GM19455 (cell line): ENCODE results near the gene AP2B1.
"Not testable (repeated sequence)": the region's sequence is repeated elsewhere in the genome, so short reads cannot be mapped to it uniquely, and the experiment has no call there.

ENCODE experiments used
- ATAC-seq: cut with Tn5 transposase; IDR thresholded peaks from one replicate; pipeline ENCODE4 v1.9.1; 2021; ENCODE audit not compliant: unreplicated experiment

Gene AP2B1

GRCh38 chr17:35745246-35745645 lies 158.1 kb downstream of the AP2B1 start:
- no peak for ATAC-seq

- ATAC-seq: no peak
Observed at GRCh38 chr17:35745749-35746320, 158.7 kb downstream of the AP2B1 start.

GRCh38 chr17:35747540-35748017 lies 160.5 kb downstream of the AP2B1 start:
- ATAC-seq: no peak

DNA sequence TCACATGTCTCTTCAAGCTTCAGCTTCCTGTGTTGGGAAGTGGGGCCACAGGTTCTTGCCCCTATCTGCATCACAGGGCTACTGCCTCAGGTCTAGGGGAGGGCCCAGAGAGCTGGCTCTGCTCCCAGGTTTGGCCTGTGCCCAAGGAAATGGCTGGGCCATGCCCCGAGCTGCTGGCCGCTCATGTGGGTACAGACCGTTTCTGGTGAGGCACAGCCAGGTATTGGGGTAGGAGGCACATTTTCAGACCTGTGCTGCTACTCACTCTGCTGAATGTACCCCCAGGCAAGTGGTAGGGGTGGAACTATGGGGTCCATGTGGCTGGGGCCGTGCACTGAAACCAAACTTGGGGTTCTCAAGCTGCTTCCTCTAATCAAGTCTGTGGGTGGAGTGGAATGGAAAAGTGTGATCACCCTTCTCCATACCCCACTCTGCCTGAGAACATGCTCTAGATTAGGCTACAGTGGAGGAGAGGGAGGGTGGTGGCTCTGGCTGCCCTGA lies 161.3 kb downstream of the AP2B1 start:
- ATAC-seq: no peak

DNA sequence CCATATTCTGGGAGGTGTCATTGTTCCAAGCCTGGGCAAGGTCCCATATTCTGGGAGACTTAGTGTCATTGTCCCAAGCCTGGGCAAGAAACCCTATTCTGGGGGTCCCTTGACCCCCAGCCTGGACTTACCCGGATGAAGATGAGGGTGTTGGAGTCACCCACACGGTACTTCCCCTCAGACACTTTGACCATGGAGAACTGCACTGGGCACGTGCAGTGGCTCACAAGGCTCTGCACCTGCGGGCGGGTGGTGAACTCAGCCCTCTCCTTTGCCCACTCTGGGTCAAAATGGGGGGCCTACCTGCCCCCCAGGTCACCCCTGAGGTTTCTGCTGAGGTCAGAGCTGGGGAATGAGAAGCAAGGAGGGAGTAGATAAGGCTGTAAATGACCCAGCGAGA lies 161.9 kb downstream of the AP2B1 start:
- no peak for ATAC-seq

DNA sequence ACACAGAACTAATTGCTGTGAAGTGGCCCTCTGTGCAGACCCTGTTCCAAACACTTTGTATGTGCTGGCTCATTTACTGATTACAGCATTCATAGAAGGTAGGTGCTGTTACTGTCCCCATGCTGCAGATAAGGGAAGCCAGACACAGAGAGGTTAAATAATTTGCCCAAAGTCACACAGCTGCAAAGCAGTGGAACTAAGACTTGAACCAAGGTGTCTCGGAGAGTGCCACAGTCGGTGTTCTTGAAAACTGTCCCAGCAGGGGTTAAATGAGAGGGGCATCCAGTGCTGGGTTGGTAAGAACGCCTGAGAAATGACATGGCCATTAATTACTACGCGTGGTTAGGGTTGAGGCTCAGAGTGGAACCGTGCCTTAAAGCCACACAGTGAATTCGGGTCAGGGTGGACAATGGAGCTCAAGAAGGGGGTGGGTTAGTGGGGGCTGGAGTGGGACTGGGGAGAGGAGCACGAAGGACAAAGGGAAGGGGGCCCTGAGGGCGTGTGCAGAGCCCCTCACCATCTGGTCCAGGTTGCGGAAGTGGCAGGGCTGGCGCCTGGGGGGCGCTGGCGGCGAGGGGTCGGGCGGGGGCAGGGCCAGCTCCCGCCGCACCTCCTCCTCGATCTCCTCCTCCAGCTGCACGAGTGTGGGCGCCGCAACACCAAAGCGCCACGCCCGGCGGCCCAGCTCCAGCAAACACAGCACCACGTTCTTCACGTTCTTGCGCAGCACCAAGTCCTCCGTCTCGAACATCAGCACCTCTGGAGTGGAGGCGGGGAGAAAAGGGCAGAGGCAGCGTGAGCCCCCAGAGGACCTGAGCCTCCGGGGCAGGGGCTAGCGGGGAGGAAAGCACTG lies 162.7 kb downstream of the AP2B1 start:
- no peak for ATAC-seq

DNA sequence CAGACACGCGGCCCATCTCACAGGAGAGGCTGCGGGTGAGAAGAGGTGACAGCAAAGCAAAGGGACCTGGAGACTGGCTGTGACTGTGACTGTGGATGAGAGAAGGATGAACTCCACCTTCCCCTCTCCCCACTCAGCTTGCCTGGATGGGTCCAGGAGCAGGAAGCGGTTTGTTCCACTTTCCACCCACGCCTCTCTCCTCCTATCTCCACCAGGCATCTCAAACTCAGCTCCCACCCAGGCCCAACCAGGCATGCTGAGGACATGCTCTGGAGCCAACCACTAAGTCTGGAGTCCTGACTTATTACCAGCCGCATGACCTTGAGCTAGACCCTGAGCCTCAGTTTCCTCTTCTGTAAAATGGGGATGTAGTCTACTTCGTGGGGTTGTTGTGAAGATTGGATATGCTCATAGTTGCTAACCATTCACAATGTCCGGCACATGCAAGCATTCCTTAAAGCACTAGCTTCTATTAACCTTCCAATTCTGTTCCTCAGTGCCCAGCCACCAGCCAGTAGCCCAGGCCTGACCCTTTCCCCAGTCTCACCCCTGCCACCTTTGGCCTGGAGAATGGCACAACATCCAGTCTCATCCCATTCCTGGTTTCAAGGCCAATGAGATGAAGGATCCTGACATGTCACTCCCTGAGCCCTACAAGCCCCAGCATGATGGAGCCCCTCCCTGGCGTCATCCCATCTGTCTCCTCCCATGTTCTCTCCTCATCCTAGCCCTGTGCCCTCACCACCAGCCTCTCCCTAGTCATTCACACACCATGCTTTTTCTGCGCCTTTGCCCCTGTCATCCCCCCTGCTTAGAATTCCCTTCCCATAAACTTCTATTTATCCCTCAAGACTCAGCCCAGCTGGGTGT lies 163.6 kb downstream of the AP2B1 start:
- ATAC-seq: no peak

DNA sequence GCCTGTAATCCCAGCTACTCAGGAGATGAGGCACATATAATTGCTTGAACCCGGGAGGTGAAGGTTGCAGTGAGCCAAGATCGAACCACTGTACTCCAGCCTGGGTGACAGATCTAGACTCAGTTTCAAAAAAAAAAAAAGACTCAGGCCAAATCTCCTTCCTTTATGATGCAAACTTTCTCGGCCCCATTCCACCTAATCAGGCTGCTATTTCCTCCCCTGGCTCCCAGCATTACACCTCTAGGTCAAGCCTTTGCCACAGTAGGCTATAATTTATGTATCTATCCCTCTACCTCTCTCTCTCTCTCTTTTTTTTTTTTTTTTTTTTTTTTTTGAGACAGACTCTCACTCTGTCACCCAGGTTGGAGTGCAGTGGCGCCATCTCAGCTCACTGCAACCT lies 164.4 kb downstream of the AP2B1 start:
- not testable (repeated sequence) for ATAC-seq

DNA sequence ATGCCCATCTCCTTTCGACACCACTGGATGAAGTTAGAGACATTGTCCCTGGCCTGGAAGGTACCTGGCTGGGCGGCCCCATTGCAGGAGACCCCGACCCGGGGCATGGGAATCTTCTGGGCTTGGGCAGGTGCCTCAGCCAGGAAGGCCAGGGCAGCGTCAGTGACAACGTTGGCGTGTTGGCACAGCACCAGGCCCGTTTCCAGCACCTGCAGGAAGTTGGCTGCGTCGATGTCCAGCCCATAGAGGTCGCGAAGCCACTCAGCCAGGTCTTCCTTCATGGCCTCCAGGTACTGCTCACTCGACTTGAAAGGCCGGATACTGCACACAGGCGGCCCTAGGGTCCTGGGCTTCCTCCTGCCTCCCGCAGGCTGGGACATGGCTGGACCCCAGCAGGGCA lies 165.3 kb downstream of the AP2B1 start:
- ATAC-seq: no peak

GRCh38 chr17:35752945-35753764 lies 166.0 kb downstream of the AP2B1 start, which contains the start of gene GAS2L2:
GAS2L2 (minus strand) TSS chr17:35753239; CDS start chr17:35752850, 389 bp downstream.
- no peak for ATAC-seq

DNA sequence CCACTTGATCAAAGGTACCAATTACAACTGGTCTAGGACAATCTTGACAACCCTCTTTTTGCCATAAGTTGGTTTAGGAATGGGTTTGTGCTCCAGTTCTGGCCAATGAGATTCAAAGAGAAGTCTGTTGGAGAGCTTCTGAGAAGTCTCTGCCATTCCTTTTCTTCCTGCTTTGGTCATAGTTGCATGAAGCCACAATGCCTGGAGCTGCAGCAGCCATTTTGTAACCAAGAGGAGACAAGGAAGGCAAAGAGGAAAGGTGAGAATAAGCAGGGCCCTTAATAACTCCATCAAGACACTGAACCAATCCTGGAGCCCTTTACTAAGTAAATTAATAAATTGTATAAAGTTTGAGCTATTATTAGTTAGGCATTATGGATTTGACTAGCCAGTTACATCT lies 170.1 kb downstream of the AP2B1 start:
- ATAC-seq: no peak

GRCh38 chr17:35760587-35760986 lies 173.5 kb downstream of the AP2B1 start, which contains the start of gene C17orf50:
C17orf50 (plus strand) TSS chr17:35760887; CDS start chr17:35760942, 55 bp downstream.
- ATAC-seq: no peak

GRCh38 chr17:35761601-35762000 lies 174.5 kb downstream of the AP2B1 start:
- ATAC-seq: no peak

- no peak for ATAC-seq
Observed at GRCh38 chr17:35763767-35764122, 176.6 kb downstream of the AP2B1 start.

DNA sequence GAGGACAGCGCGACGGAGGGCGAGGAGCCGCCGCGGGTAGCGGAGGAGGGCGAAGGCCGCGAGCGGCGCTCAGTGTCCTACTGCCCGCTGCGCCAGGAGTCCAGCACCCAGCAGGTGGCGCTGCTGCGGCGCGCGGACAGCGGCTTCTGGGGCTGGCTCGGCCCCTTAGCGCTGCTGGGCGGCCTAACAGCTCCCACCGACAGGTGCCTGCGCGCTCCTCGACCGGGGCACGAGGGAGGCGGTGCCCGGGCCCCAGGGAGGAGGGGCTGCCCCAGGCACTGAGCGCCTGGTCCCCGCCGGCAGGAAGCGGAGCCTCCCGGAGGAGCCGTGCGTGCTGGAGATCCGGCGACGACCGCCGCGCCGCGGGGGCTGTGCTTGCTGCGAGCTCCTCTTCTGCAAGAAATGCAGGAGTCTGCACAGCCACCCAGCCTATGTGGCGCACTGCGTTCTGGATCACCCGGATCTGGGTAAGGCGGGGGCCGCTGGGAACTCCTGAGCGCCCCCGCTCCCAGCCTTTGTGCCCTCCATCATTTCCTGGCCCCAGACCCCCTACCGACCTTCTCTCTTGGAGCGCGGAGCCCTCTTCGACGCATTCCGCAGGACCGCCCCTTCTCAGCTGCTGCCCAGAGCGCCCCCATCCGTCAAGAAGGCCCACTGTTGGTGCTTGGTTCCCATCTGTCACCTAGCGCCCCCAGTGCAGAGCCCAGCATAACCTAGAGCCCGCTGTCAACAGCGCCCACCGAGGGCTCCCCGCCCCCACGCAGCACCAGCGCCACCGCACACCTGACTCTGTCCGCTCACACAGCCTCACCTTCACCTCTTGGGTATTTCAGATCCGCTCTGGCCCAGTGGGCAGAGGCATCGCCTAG lies 177.2 kb downstream of the AP2B1 start:
- ATAC-seq: peak; percentile 83

DNA sequence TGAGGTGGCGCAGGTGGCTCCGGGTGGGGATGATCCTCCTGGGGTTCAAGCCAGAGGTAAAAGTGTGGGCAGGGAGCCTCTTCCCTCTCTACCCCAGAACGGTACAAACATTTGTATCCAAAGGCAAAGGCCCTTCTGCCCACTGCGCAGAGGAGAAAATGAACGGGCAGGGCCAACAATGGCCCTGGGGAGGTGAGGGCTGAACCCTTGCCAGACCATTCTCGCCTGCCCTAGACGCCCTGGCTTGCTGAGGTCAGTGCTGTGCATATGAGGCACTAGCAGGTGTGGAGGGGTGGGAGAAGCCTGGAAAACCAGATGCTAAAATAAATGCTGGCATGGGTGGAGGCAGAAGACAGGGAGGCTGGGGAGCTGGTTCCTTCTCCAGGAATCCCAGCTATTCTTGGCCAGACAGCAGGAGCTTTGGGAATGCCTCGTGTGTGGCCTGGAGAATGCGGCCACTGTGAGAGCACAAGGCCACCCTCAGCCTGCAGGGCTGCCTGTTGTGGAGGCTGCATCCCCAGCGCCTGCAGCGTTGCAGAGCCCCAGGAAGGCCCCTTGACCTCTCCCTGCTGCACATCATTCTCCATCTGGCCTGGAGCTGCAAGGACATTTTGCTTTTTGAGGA lies 178.1 kb downstream of the AP2B1 start:
- ATAC-seq: no peak

DNA sequence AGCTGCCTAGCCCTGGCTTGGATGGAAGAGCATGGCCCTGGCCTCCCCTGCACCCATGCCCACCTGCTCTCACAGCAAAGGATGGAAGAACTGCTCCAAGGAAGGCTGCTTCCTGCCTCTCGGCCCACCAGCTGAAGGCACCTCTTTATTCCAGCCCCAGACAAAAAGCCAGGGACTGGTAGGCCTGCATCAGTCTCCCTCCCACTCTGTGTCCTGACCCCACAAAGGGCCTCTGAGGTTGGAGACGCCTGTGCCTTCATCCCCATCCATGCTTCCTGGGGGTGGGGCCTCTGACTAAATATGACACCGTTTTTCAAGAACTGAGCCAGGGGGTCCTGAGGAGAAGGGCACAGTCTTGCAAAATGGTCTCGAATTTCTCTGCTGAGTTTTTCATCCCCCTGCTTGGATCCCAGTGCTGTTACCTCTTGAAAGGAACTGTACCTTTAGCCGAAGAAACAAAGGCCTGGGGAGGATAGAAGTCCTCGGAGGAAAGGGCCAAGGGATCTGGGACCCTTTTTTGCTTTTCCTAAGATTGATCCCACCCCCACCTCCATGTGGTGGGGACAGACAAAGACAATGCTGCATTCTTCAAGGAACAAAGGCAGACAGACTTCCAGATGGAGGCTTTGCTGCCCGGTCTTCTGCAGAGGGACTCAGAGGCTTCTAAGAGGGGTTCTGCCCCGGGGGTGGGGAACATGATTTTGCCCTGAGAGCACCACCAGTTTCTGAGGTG lies 178.8 kb downstream of the AP2B1 start:
- no peak for ATAC-seq

DNA sequence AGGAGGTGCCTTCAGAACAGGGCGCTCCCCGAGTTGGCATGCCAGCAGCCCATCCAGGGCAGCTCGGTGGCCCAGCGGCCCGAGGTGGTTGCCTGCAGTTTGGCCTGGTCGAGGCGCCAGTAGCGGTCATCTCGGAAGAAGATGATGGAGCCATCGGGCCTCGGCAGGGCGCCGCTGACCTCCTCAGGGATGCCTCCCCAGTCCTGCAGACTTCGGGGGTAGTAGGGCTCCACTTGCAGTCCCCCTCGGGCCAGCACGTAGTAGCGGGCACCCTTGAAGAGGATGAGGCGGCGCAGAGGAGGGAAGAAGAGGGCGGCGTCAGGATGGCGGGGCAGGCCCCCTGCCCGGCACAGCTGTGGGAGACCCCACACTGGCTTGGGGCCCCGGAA lies 179.4 kb downstream of the AP2B1 start:
- ATAC-seq: no peak
